Muscle layer of colon (tissue), 2 donors: ENCODE measurements around the gene NEURL3.
"Not testable (repeated sequence)": the region's sequence is repeated elsewhere in the genome, so short reads cannot be mapped to it uniquely, and the experiment has no call there.

Experiments used
- H3K27ac ChIP-seq: one replicate; pipeline ENCODE4 v1.7.0; 2013; ENCODE audit warnings: low read depth, mild to moderate bottlenecking, low read length, moderate library complexity
- H3K27me3 ChIP-seq, 2 donors: one replicate each; pipeline ENCODE4 v1.7.0; 2013; ENCODE audit warnings: low read length in 2 of 2, mild to moderate bottlenecking in 2 of 2; ENCODE audit not compliant: insufficient read depth in 2 of 2, control insufficient read depth in 1 of 2
- H3K36me3 ChIP-seq: one replicate; pipeline ENCODE4 v1.7.0; 2013; ENCODE audit warnings: mild to moderate bottlenecking, low read length; ENCODE audit not compliant: insufficient read depth
- H3K4me1 ChIP-seq: one replicate; pipeline ENCODE4 v1.7.0; 2013; ENCODE audit warnings: mild to moderate bottlenecking, low read length; ENCODE audit not compliant: insufficient read depth
- H3K4me3 ChIP-seq, 2 donors: one replicate each; pipeline ENCODE4 v1.7.0; 2013; ENCODE audit warnings: low read length in 2 of 2, low read depth in 1 of 2, mild to moderate bottlenecking in 1 of 2, moderate library complexity in 1 of 2
- H3K9ac ChIP-seq: one replicate; pipeline ENCODE4 v1.7.0; 2013; ENCODE audit warnings: low read length
- H3K9me3 ChIP-seq: one replicate; pipeline ENCODE4 v1.7.0; 2013; ENCODE audit warnings: mild to moderate bottlenecking, low read length
- donor health status: abdominal sarcoma.
- donor health status: Adenocarcinoma of cecum.

NEURL3 gene

GRCh38 chr2:96505231-96505889 is at the start of gene NEURL3:
Gene NEURL3, minus strand, starts transcription at chr2:96505357. Its CDS starts 71 bp downstream, at chr2:96505286.
- no peak within 1 kb of the TSS for H3K4me3 ChIP-seq
- H3K36me3 ChIP-seq: no peaks in the 10 kb centered on the region
- H3K9ac ChIP-seq: no peak within 1 kb of the TSS
- H3K4me1 ChIP-seq: peaks cover 9% of the 10 kb centered on the region
- H3K9me3 ChIP-seq: no peaks in the 10 kb centered on the region
- no peak within 1 kb of the TSS for H3K27ac ChIP-seq
- H3K27me3 ChIP-seq: peaks cover 0 to 21% of the 10 kb centered on the region in 2 donors

- no peaks in the 10 kb centered on the region for H3K27me3 ChIP-seq
- peaks cover 3% of the 10 kb centered on the region for H3K4me1 ChIP-seq
- H3K9me3 ChIP-seq: no peaks in the 10 kb centered on the region
- peak overlapping the region in 1 of 2 donors; percentile 27 for H3K4me3 ChIP-seq
- no peak overlapping the region for H3K9ac ChIP-seq
- H3K36me3 ChIP-seq: peaks cover 10% of the 10 kb centered on the region
- H3K27ac ChIP-seq: no peak overlapping the region
These were observed 49.4 kb upstream of the NEURL3 start for GRCh38 chr2:96554293-96555145.

- not testable (repeated sequence) for H3K27ac ChIP-seq, H3K9me3 ChIP-seq, H3K4me1 ChIP-seq, H3K27me3 ChIP-seq, H3K9ac ChIP-seq
- Histone ChIP-seq H3K36me3 (peaks cover 11% of the 10 kb centered on the region), H3K4me3 (peak overlapping the region in 1 of 2 donors; percentile 27)
These were observed 48.8 kb upstream of the NEURL3 start for GRCh38 chr2:96553957-96554292.

- Histone ChIP-seq H3K9ac (no peak overlapping the region), H3K27me3 (no peaks in the 10 kb centered on the region), H3K36me3 (peaks cover 17% of the 10 kb centered on the region), H3K9me3 (no peaks in the 10 kb centered on the region), H3K27ac (no peak overlapping the region), H3K4me1 (peaks cover 3% of the 10 kb centered on the region), H3K4me3 (no peak overlapping the region)
These were observed 48.2 kb upstream of the NEURL3 start for GRCh38 chr2:96553176-96553956.

- Histone ChIP-seq H3K27me3 (no peaks in the 10 kb centered on the region), H3K27ac (no peak overlapping the region), H3K9ac (no peak overlapping the region), H3K9me3 (no peaks in the 10 kb centered on the region), H3K36me3 (peaks cover 21% of the 10 kb centered on the region), H3K4me1 (peaks cover 3% of the 10 kb centered on the region), H3K4me3 (no peak overlapping the region)
These were observed 47.4 kb upstream of the NEURL3 start for GRCh38 chr2:96552315-96553175.

- Histone ChIP-seq H3K9ac (no peak overlapping the region), H3K4me3 (no peak overlapping the region)
These were observed 46.6 kb upstream of the NEURL3 start for GRCh38 chr2:96551605-96552314.

GRCh38 chr2:96550787-96551604 is 45.8 kb upstream of the NEURL3 start:
- H3K36me3 ChIP-seq: peaks cover 23% of the 10 kb centered on the region
- no peak overlapping the region for H3K9ac ChIP-seq
- H3K27ac ChIP-seq: no peak overlapping the region
- no peak overlapping the region for H3K4me3 ChIP-seq
- no peaks in the 10 kb centered on the region for H3K9me3 ChIP-seq
- no peaks in the 10 kb centered on the region for H3K27me3 ChIP-seq
- peaks cover 3% of the 10 kb centered on the region for H3K4me1 ChIP-seq

More at GRCh38 chr2:96551605-96552314, 46.6 kb upstream of the NEURL3 start:
- Histone ChIP-seq H3K27ac (no peak overlapping the region), H3K27me3 (no peaks in the 10 kb centered on the region), H3K9me3 (no peaks in the 10 kb centered on the region), H3K36me3 (peaks cover 23% of the 10 kb centered on the region), H3K4me1 (peaks cover 3% of the 10 kb centered on the region)

- Histone ChIP-seq H3K9ac (no peak overlapping the region), H3K4me1 (peaks cover 3% of the 10 kb centered on the region), H3K27me3 (no peaks in the 10 kb centered on the region), H3K27ac (no peak overlapping the region), H3K4me3 (no peak overlapping the region), H3K36me3 (peaks cover 23% of the 10 kb centered on the region), H3K9me3 (no peaks in the 10 kb centered on the region)
These were observed 45.0 kb upstream of the NEURL3 start for GRCh38 chr2:96549967-96550786.

- H3K27me3 ChIP-seq: no peaks in the 10 kb centered on the region
- no peaks in the 10 kb centered on the region for H3K9me3 ChIP-seq
- H3K9ac ChIP-seq: no peak overlapping the region
- H3K4me3 ChIP-seq: no peak overlapping the region
- no peak overlapping the region for H3K27ac ChIP-seq
- peaks cover 23% of the 10 kb centered on the region for H3K36me3 ChIP-seq
- H3K4me1 ChIP-seq: peaks cover 3% of the 10 kb centered on the region
These were observed 44.3 kb upstream of the NEURL3 start for GRCh38 chr2:96549466-96549785.
